T-helper 17 cell (primary cell): ENCODE results near the gene LTBP3. TPM values are rescaled to one million over a fixed set of nuclear protein-coding genes. Genes with fewer than 3 reads are reported as not detected.

Experiments
- total RNA-seq, 4 donors: library from RNA in 2 of 4; stranded (reverse) in 2 of 4; gene quantifications; one replicate each; pipeline ENCODE4 v1.2.3 and lab custom pipeline; 2022 to 2026

LTBP3 gene
- total RNA-seq, 2 donors from 2014 or later, result 123 to 187 TPM

Other genes starting within 250 kb of the LTBP3 start
- under 1 TPM in 1 of 2 donors, not detected in 1; 0.55 TPM for gene CDC42EP2, start 243.5 kb downstream of the LTBP3 start, total RNA-seq
- 10 to 100 TPM; 49.1 to 62.6 TPM for gene DPF2, start 224.5 kb downstream of the LTBP3 start, total RNA-seq
- under 1 TPM; 0.21 to 0.45 TPM for gene TIGD3, start 203.6 kb downstream of the LTBP3 start, total RNA-seq
- 10 to 100 TPM; 57.7 to 61.6 TPM for gene SLC25A45, start 175.7 kb downstream of the LTBP3 start, total RNA-seq
- gene FRMD8, start 171.7 kb downstream of the LTBP3 start, total RNA-seq, result 10 to 100 TPM; 29.2 to 37.5 TPM
- 100 to 1,000 TPM; 554 to 555 TPM for gene NEAT1, start 135.6 kb downstream of the LTBP3 start, total RNA-seq
- over 10,000 TPM; 25,853 to 29,025 TPM for gene MALAT1, start 59.3 kb downstream of the LTBP3 start, total RNA-seq
- gene SCYL1, start 33.3 kb downstream of the LTBP3 start, total RNA-seq, result 10 to 100 TPM; 56.6 to 61.7 TPM
- gene ZNRD2, start 12.1 kb upstream of the LTBP3 start, total RNA-seq, result 10 to 100 TPM; 30.3 to 39.0 TPM
- 10 to 100 TPM; 41.2 to 44.4 TPM for gene FAM89B, start 14.2 kb upstream of the LTBP3 start, total RNA-seq
- 100 to 1,000 TPM; 123 to 152 TPM for gene EHBP1L1, start 17.7 kb upstream of the LTBP3 start, total RNA-seq
- 1 to 10 TPM; 4.7 to 5.7 TPM for gene KCNK7, start 37.4 kb upstream of the LTBP3 start, total RNA-seq
- gene MAP3K11, start 55.9 kb upstream of the LTBP3 start, total RNA-seq, result 10 to 100 TPM; 63.1 to 64.6 TPM
- gene PCNX3, start 57.4 kb upstream of the LTBP3 start, total RNA-seq, result 10 to 100 TPM; 56.0 to 60.5 TPM
- gene SIPA1, start 79.7 kb upstream of the LTBP3 start, total RNA-seq, result 100 to 1,000 TPM; 142 to 182 TPM
- gene RELA, start 104.6 kb upstream of the LTBP3 start, total RNA-seq, result 100 to 1,000 TPM; 302 to 378 TPM
- gene KAT5, start 153.9 kb upstream of the LTBP3 start, total RNA-seq, result 100 to 1,000 TPM; 120 to 123 TPM
- 10 to 100 TPM; 30.8 to 34.3 TPM for gene RNASEH2C, start 162.4 kb upstream of the LTBP3 start, total RNA-seq
- 10 to 100 TPM; 12.5 to 17.4 TPM for gene AP5B1, start 222.6 kb upstream of the LTBP3 start, total RNA-seq
- under 1 TPM in 1 of 2 donors, not detected in 1; 0.39 TPM for gene OVOL1, start 228.7 kb upstream of the LTBP3 start, total RNA-seq